IMR-90 (cell line): ENCODE measurements around the gene ADD1. TPM values are rescaled to one million over a fixed set of nuclear protein-coding genes. Genes with fewer than 3 reads are reported as not detected.

Source experiments
- ATAC-seq: fragments of 200-7000 bp; cut with Tn5 transposase; 2 replicates; pipeline ENCODE4 v1.9.1; 2020; ENCODE audit warnings: low read depth, mild to moderate bottlenecking, moderate library complexity
- BruUV-seq: library from RNA; stranded (reverse); fragments of 400-500 nt; replicated peaks from 2 replicates; lab custom pipeline; 2021; lab: Mats Ljungman, UMichigan
- CTCF ChIA-PET: fragments of 300-600 bp; formaldehyde crosslinking; extraction: SDS; loops from one replicate; lab custom pipeline; 2021; ENCODE audit warnings: antibody characterized with exemption; lab: Yijun Ruan, JAX
- POLR2A ChIA-PET: fragments of 300-600 bp; sonication (Branson Sonifier 250); formaldehyde crosslinking; loops from one replicate; lab custom pipeline; 2022; ENCODE audit warnings: antibody characterized with exemption; ENCODE audit not compliant: unreplicated experiment; lab: Charles Lee
- DNase-seq: peaks from one replicate; pipeline ENCODE4 v3.0.0; 2013
- H2AFZ ChIP-seq: replicated peaks from 2 replicates; pipeline ENCODE3; 2013; ENCODE audit warnings: low read length, mild to moderate bottlenecking; ENCODE audit not compliant: poor library complexity
- H2AK5ac ChIP-seq: 2 replicates; pipeline ENCODE4 v1.6.1; 2013; ENCODE audit warnings: low read depth, low read length, inconsistent platforms
- H2AK9ac ChIP-seq: replicated peaks from 2 replicates; pipeline ENCODE3; 2013; ENCODE audit warnings: mild to moderate bottlenecking, low read depth, low read length, moderate library complexity; ENCODE audit not compliant: poor library complexity
- H2BK120ac ChIP-seq: 2 replicates; pipeline ENCODE4 v1.6.1; 2013; ENCODE audit warnings: low read depth, low read length, inconsistent platforms
- H2BK15ac ChIP-seq: 3 replicates; pipeline ENCODE4 v1.6.1; 2013; ENCODE audit warnings: low read depth, low read length, inconsistent platforms
- H2BK20ac ChIP-seq: 2 replicates; pipeline ENCODE4 v1.6.1; 2013; ENCODE audit warnings: low read depth, mild to moderate bottlenecking, inconsistent platforms, low read length, moderate library complexity
- H2BK5ac ChIP-seq: 2 replicates; pipeline ENCODE4 v1.6.1; 2013; ENCODE audit warnings: mild to moderate bottlenecking, low read depth, low read length, inconsistent platforms; ENCODE audit not compliant: poor library complexity, severe bottlenecking
- H3K14ac ChIP-seq: replicated peaks from 2 replicates; pipeline ENCODE4 v1.6.1; 2013; ENCODE audit warnings: low read depth, low read length, inconsistent platforms
- H3K18ac ChIP-seq: 2 replicates; pipeline ENCODE4 v1.6.1; 2013; ENCODE audit warnings: low read depth, low read length, control low read depth
- H3K23ac ChIP-seq: 2 replicates; pipeline ENCODE4 v1.6.1; 2013; ENCODE audit warnings: low read depth, low read length, inconsistent platforms
- H3K27ac ChIP-seq: 2 replicates; pipeline ENCODE4 v1.5.1; 2013; ENCODE audit warnings: mild to moderate bottlenecking, control low read depth, low read length; ENCODE audit not compliant: insufficient read depth
- H3K27me3 ChIP-seq: 2 replicates; pipeline ENCODE4 v1.6.1; 2013; ENCODE audit warnings: low read length; ENCODE audit not compliant: control insufficient read depth, insufficient read depth
- H3K36me3 ChIP-seq: 2 replicates; pipeline ENCODE4 v1.6.1; 2013; ENCODE audit warnings: low read length, mixed read lengths; ENCODE audit not compliant: control insufficient read depth, insufficient read depth
- H3K4ac ChIP-seq: 2 replicates; pipeline ENCODE4 v1.6.1; 2013; ENCODE audit warnings: low read depth, low read length, inconsistent platforms
- H3K4me1 ChIP-seq: 2 replicates; pipeline ENCODE4 v1.6.1; 2013; ENCODE audit warnings: low read length, mixed read lengths; ENCODE audit not compliant: control insufficient read depth, insufficient read depth
- H3K4me2 ChIP-seq: 2 replicates; pipeline ENCODE4 v1.6.1; 2013; ENCODE audit warnings: low read depth, mild to moderate bottlenecking, control low read depth, low read length, moderate library complexity
- H3K4me3 ChIP-seq: 2 replicates; pipeline ENCODE4 v1.5.1; 2013; ENCODE audit warnings: low read depth, mild to moderate bottlenecking, control low read depth, low read length, moderate library complexity; ENCODE audit not compliant: insufficient read depth
- H3K56ac ChIP-seq: 2 replicates; pipeline ENCODE4 v1.6.1; 2013; ENCODE audit warnings: low read length, inconsistent platforms; ENCODE audit not compliant: insufficient read depth; ENCODE audit errors: extremely low read depth
- H3K79me1 ChIP-seq, 2 experiments: 2 replicates each; pipeline ENCODE4 v1.6.1; 2013; ENCODE audit warnings: low read length in 2 of 2, inconsistent platforms in 1 of 2, low read depth in 1 of 2
- H3K9ac ChIP-seq: 2 replicates; pipeline ENCODE4 v1.6.1; 2013; ENCODE audit warnings: low read depth, low read length, control low read depth
- H3K9me1 ChIP-seq: 2 replicates; pipeline ENCODE4 v1.6.1; 2013; ENCODE audit warnings: low read length, inconsistent platforms; ENCODE audit not compliant: insufficient read depth
- H3K9me3 ChIP-seq: 2 replicates; pipeline ENCODE4 v1.6.1; 2013; ENCODE audit warnings: low read length; ENCODE audit not compliant: control insufficient read depth, insufficient read depth
- H4K20me1 ChIP-seq: 2 replicates; pipeline ENCODE4 v1.6.1; 2013; ENCODE audit warnings: low read length, inconsistent platforms; ENCODE audit not compliant: insufficient read depth
- H4K5ac ChIP-seq: 2 replicates; pipeline ENCODE4 v1.6.1; 2013; ENCODE audit warnings: mild to moderate bottlenecking, low read depth, low read length, control low read depth
- H4K8ac ChIP-seq, 2 experiments: 2 replicates each; pipeline ENCODE4 v1.6.1; 2013; ENCODE audit warnings: low read depth in 2 of 2, low read length in 2 of 2, control low read depth in 1 of 2, inconsistent platforms in 1 of 2
- H4K91ac ChIP-seq: 2 replicates; pipeline ENCODE4 v1.6.1; 2013; ENCODE audit warnings: low read depth, low read length, inconsistent platforms; ENCODE audit not compliant: insufficient read depth
- CEBPB ChIP-seq: IDR thresholded peaks from 2 replicates; pipeline ENCODE4 v1.6.1; 2012; ENCODE audit warnings: low read depth, low read length, improper control_type of control experiment
- RCOR1 ChIP-seq: IDR thresholded peaks from 2 replicates; pipeline ENCODE4 v1.6.1; 2012; ENCODE audit warnings: mild to moderate bottlenecking, low read length, improper control_type of control experiment; ENCODE audit not compliant: insufficient replicate concordance
- WGBS, 2 experiments: methylation state at CpG; one replicate each; pipeline versions ENCODE4 v1.1.5 to v1.1.7; 2013; ENCODE audit warnings: missing lambda C conversion rate in 2 of 2; ENCODE audit not compliant: insufficient read length in 1 of 2; ENCODE audit errors: extremely low coverage in 2 of 2; 5-methylcytosine and 5-hydroxymethylcytosine counted together
- dilution Hi-C: fragments of 300-500 bp; cut with HindIII; formaldehyde crosslinking; loops from one replicate; pipeline ENCODE4 v1.14.3; 2018; ENCODE audit warnings: low sequenced_read_pairs; ENCODE audit not compliant: unreplicated experiment
- in situ Hi-C: fragments of 300-500 bp; cut with MboI; formaldehyde crosslinking; loops from 3 replicates; pipeline ENCODE4 v1.14.3; 2019; ENCODE audit warnings: low sequenced_read_pairs, inconsistent platforms, mixed read lengths
- intact Hi-C: fragments of 100-400 bp; cut with micrococcal nuclease; formaldehyde crosslinking; loops from 2 replicates; pipeline ENCODE4 v1.10.0; 2022
- polyA plus RNA-seq, 3 experiments: library from polyadenylated mRNA; depleted of rRNA; stranded (reverse); fragments of >200 nt; gene quantifications; 2 replicates each; pipeline ENCODE4 v1.2.3, GENCODE V29; 2012; ENCODE audit warnings: low replicate concordance in 1 of 3
- total RNA-seq: library from RNA; depleted of rRNA; stranded (reverse); fragments of >200 nt; gene quantifications from 2 replicates; pipeline ENCODE4 v1.2.3, GENCODE V29; 2012

Gene ADD1
- total and polyA plus RNA-seq, 2 of the 4 experiments (the other 2 are of a cell fraction), result 122 to 215 TPM

DNA sequence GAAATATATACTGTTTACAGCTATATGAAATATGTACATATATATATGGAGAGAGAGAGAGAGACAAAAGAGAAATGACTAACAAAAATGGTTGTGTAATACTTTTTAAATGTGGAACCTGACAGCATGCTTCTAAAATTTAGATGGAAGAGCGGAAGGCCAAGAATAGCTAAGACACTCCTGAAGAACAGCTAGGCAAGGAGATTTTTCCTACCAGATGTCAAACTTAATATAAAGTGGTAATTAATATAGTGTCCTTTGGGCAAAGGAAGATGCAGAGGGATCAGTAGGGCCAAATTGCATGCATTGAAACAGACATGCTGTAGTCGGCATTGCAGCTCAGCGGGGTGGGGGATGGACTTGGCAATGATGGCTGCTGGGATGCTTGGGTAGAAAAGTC lies 45.2 kb downstream of the ADD1 start:
- ATAC-seq (no peak), DNase-seq (no peak)
- peaks cover 7% of the 10 kb centered on the region for H3K4me1 ChIP-seq
- H2AK5ac ChIP-seq, result no peak overlapping the region
- ChIA-PET CTCF (no interaction called here), POLR2A (no interaction called here)
- no peak overlapping the region for H3K56ac ChIP-seq
- H2BK15ac ChIP-seq, result no peak overlapping the region
- peaks cover 19% of the 10 kb centered on the region for H3K9me1 ChIP-seq
- H2AK9ac ChIP-seq, result no peak overlapping the region
- H4K8ac ChIP-seq, result no peak overlapping the region
- H3K4me3 ChIP-seq, result no peak overlapping the region
- H3K18ac ChIP-seq, result no peak overlapping the region
- H2BK120ac ChIP-seq, result no peak overlapping the region
- peaks cover 13% of the 10 kb centered on the region; the same call in 1 of the 2 replicates for H4K20me1 ChIP-seq
- no peak overlapping the region for H3K27ac ChIP-seq
- H4K91ac ChIP-seq, result no peak overlapping the region
- H3K4ac ChIP-seq, result no peak overlapping the region
- H3K9me3 ChIP-seq, result no peaks in the 10 kb centered on the region
- dilution Hi-C loops, result no loop called here
- peak overlapping the region; percentile 73 for H3K14ac ChIP-seq
- no peak overlapping the region for H3K23ac ChIP-seq
- TF ChIP-seq CEBPB, result peak; percentile 38; the same call in 1 of the 2 replicates
- no peak for TF ChIP-seq RCOR1
- intact Hi-C loops, result no loop called here
- no peak overlapping the region for H2BK20ac ChIP-seq
- H3K79me1 ChIP-seq, result peaks cover 46 to 80% of the 10 kb centered on the region in 2 experiments
- H3K9ac ChIP-seq, result no peak overlapping the region
- no peaks in the 10 kb centered on the region for H3K27me3 ChIP-seq
- WGBS, 2 experiments, result no CpG with 5 or more reads among the region's 3 CpGs
- no peak overlapping the region for H3K4me2 ChIP-seq
- no peak overlapping the region for H2AFZ ChIP-seq
- in situ Hi-C loops, result no loop called here
- H2BK5ac ChIP-seq, result no peak overlapping the region
- BruUV-seq, result no TSS peak
- H3K36me3 ChIP-seq, result peaks cover 24% of the 10 kb centered on the region
- no peak overlapping the region for H4K5ac ChIP-seq
